SK-N-SH (cell line): Measurements from ENCODE around the gene NPW.

Source experiments
- EP300 ChIP-seq, 2 experiments: IDR thresholded peaks; 2 replicates each; pipeline versions ENCODE4 v1.4.0 to v1.6.1; 2012; ENCODE audit warnings: borderline replicate concordance in 1 of 2, low read depth in 1 of 2, low read length in 1 of 2
- EZH2phosphoT487 ChIP-seq: fragments of 200-600 bp; sonication (generic); IDR thresholded peaks from 2 replicates; pipeline ENCODE4 v1.6.1; 2017; ENCODE audit warnings: low read depth, mixed run types, mild to moderate bottlenecking, antibody characterized with exemption, moderate library complexity, borderline replicate concordance
- IRF3 ChIP-seq: fragments of 150-350 bp; IDR thresholded peaks from 2 replicates; pipeline ENCODE4 v1.6.1; 2016; ENCODE audit warnings: mild to moderate bottlenecking, low read depth, low read length
- MAX ChIP-seq: IDR thresholded peaks from 2 replicates; pipeline ENCODE4 v1.4.0; 2012; ENCODE audit warnings: low read depth
- NRF1 ChIP-seq: IDR thresholded peaks from 2 replicates; pipeline ENCODE4 v1.6.1; 2012; ENCODE audit warnings: low read depth, mild to moderate bottlenecking, low read length
- PBX3 ChIP-seq: IDR thresholded peaks from 2 replicates; pipeline ENCODE4; 2012
- POLR2AphosphoS5 ChIP-seq: IDR thresholded peaks from 2 replicates; pipeline ENCODE4 v1.6.1; 2012; ENCODE audit warnings: low read depth, low read length
- RAD21 ChIP-seq: IDR thresholded peaks from 2 replicates; pipeline ENCODE4 v1.6.1; 2012; ENCODE audit warnings: mild to moderate bottlenecking, low read length
- RFX5 ChIP-seq: IDR thresholded peaks from 2 replicates; pipeline ENCODE4 v1.6.1; 2012; ENCODE audit warnings: mild to moderate bottlenecking, improper control_type of control experiment, low read length
- SMC3 ChIP-seq: IDR thresholded peaks from 2 replicates; pipeline ENCODE4 v1.6.1; 2012; ENCODE audit warnings: low read depth, low read length, improper control_type of control experiment
- TAF1 ChIP-seq: IDR thresholded peaks from 2 replicates; pipeline ENCODE4 v1.6.1; 2012; ENCODE audit warnings: low read depth, mild to moderate bottlenecking, low read length, moderate library complexity, borderline replicate concordance
- TF ChIP-seq, protein P1 (sequence below): fragments of 200-600 bp; sonication (generic); IDR thresholded peaks from 2 replicates; pipeline ENCODE4 v1.6.1; 2017; ENCODE audit warnings: antibody characterized with exemption, mild to moderate bottlenecking, moderate library complexity
- TF ChIP-seq, protein P2 (sequence below): IDR thresholded peaks from 2 replicates; pipeline ENCODE4 v1.6.1; 2012; ENCODE audit warnings: mild to moderate bottlenecking, low read depth, low read length, moderate library complexity
- TF ChIP-seq, protein P3 (sequence below): IDR thresholded peaks from 2 replicates; pipeline ENCODE4 v1.4.0; 2012; ENCODE audit warnings: low read depth, borderline replicate concordance

- TF ChIP-seq EP300 (IDR thresholded peaks at IDR 0.05; ENCODE audit: borderline replicate concordance in 1 of 2, low read depth in 1 of 2, low read length in 1 of 2): no peak
- TF ChIP-seq POLR2AphosphoS5: no peak; the same call in 1 of the 2 replicates
- TF ChIP-seq, protein P1, sequence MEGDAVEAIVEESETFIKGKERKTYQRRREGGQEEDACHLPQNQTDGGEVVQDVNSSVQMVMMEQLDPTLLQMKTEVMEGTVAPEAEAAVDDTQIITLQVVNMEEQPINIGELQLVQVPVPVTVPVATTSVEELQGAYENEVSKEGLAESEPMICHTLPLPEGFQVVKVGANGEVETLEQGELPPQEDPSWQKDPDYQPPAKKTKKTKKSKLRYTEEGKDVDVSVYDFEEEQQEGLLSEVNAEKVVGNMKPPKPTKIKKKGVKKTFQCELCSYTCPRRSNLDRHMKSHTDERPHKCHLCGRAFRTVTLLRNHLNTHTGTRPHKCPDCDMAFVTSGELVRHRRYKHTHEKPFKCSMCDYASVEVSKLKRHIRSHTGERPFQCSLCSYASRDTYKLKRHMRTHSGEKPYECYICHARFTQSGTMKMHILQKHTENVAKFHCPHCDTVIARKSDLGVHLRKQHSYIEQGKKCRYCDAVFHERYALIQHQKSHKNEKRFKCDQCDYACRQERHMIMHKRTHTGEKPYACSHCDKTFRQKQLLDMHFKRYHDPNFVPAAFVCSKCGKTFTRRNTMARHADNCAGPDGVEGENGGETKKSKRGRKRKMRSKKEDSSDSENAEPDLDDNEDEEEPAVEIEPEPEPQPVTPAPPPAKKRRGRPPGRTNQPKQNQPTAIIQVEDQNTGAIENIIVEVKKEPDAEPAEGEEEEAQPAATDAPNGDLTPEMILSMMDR: peak; percentile 91
- no peak for TF ChIP-seq NRF1
- TF ChIP-seq RFX5: no peak
- TF ChIP-seq, protein P2, sequence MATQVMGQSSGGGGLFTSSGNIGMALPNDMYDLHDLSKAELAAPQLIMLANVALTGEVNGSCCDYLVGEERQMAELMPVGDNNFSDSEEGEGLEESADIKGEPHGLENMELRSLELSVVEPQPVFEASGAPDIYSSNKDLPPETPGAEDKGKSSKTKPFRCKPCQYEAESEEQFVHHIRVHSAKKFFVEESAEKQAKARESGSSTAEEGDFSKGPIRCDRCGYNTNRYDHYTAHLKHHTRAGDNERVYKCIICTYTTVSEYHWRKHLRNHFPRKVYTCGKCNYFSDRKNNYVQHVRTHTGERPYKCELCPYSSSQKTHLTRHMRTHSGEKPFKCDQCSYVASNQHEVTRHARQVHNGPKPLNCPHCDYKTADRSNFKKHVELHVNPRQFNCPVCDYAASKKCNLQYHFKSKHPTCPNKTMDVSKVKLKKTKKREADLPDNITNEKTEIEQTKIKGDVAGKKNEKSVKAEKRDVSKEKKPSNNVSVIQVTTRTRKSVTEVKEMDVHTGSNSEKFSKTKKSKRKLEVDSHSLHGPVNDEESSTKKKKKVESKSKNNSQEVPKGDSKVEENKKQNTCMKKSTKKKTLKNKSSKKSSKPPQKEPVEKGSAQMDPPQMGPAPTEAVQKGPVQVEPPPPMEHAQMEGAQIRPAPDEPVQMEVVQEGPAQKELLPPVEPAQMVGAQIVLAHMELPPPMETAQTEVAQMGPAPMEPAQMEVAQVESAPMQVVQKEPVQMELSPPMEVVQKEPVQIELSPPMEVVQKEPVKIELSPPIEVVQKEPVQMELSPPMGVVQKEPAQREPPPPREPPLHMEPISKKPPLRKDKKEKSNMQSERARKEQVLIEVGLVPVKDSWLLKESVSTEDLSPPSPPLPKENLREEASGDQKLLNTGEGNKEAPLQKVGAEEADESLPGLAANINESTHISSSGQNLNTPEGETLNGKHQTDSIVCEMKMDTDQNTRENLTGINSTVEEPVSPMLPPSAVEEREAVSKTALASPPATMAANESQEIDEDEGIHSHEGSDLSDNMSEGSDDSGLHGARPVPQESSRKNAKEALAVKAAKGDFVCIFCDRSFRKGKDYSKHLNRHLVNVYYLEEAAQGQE: no peak
- no peak for TF ChIP-seq IRF3
- no peak for TF ChIP-seq MAX
- TF ChIP-seq, protein P3, sequence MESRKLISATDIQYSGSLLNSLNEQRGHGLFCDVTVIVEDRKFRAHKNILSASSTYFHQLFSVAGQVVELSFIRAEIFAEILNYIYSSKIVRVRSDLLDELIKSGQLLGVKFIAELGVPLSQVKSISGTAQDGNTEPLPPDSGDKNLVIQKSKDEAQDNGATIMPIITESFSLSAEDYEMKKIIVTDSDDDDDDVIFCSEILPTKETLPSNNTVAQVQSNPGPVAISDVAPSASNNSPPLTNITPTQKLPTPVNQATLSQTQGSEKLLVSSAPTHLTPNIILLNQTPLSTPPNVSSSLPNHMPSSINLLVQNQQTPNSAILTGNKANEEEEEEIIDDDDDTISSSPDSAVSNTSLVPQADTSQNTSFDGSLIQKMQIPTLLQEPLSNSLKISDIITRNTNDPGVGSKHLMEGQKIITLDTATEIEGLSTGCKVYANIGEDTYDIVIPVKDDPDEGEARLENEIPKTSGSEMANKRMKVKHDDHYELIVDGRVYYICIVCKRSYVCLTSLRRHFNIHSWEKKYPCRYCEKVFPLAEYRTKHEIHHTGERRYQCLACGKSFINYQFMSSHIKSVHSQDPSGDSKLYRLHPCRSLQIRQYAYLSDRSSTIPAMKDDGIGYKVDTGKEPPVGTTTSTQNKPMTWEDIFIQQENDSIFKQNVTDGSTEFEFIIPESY: no peak
- no peak for TF ChIP-seq EZH2phosphoT487
- TF ChIP-seq TAF1: no peak
- peak; percentile 59 for TF ChIP-seq RAD21
- TF ChIP-seq PBX3: peak; percentile 45; the same call in 1 of the 2 replicates
- peak; percentile 61 for TF ChIP-seq SMC3
Observed at GRCh38 chr16:2003827-2004641, 15.6 kb upstream of the NPW start.
